Neural cell (in vitro differentiated cells): ENCODE measurements around the gene ZNF735.
"Not testable (repeated sequence)": the region's sequence is repeated elsewhere in the genome, so short reads cannot be mapped to it uniquely, and the experiment has no call there.

Source experiments
- CTCF ChIP-seq: fragments of 450-650 bp; IDR thresholded peaks from 2 replicates; pipeline ENCODE4 v1.5.1; 2014; ENCODE audit warnings: antibody characterized with exemption, mild to moderate bottlenecking, moderate library complexity; ENCODE audit not compliant: poor library complexity, severe bottlenecking
- EZH2 ChIP-seq: fragments of 200-600, 300-800 bp; shearing (Covaris generic), sonication (generic); IDR thresholded peaks from 2 replicates; pipeline ENCODE4 v1.6.1; 2014; ENCODE audit warnings: antibody characterized with exemption, low read length, borderline replicate concordance, mild to moderate bottlenecking; ENCODE audit not compliant: insufficient read depth, poor library complexity, severe bottlenecking
- POLR2AphosphoS5 ChIP-seq: IDR thresholded peaks from 2 replicates; pipeline ENCODE4 v1.6.1; 2012
- RAD21 ChIP-seq: fragments of 450-650 bp; conservative IDR thresholded peaks from 2 replicates; pipeline ENCODE4 v1.6.1; 2014; ENCODE audit warnings: antibody characterized with exemption, mild to moderate bottlenecking, moderate library complexity
- REST ChIP-seq: IDR thresholded peaks from 2 replicates; pipeline ENCODE4 v1.6.1; 2012; ENCODE audit warnings: borderline replicate concordance
- TAF1 ChIP-seq: IDR thresholded peaks from 2 replicates; pipeline ENCODE4 v1.6.1; 2012; ENCODE audit warnings: low read depth

GRCh38 chr7:64228174-64228573, 21.2 kb downstream of the ZNF735 start, which contains the start of gene ZNF679:
- TF ChIP-seq EZH2, POLR2AphosphoS5, CTCF, TAF1, REST, RAD21: not testable (repeated sequence)
